Cortex of kidney (tissue), 1 donor: ENCODE results near the gene EFNA5.

ENCODE experiments used
- DNase-seq: peaks from one replicate; lab custom pipeline; 2025; lab: John Stamatoyannopoulos, UW

Gene EFNA5

DNA sequence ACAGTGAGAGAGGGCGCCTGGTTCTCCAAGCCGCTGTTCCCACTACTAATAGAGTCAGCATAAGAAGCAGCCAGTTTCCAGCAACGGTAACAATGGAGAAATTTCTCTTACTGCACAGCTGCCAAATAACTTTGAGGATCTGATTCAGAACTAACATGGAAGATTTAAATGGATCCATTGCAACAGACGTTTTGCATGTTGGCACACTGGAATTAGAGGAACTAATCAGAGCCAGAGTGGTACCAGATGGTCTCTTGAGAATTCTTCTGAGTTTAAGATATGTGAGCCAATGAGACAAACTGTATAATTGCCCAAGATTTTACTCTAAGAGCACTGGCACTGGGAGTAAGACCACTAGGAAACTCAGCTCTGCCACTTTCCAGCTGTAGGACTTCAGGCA lies 186.5 kb downstream of the EFNA5 start:
- DNase-seq, result no peak

- no peak for DNase-seq
Measured at GRCh38 chr5:107483231-107484024, 187.3 kb downstream of the EFNA5 start.

DNA sequence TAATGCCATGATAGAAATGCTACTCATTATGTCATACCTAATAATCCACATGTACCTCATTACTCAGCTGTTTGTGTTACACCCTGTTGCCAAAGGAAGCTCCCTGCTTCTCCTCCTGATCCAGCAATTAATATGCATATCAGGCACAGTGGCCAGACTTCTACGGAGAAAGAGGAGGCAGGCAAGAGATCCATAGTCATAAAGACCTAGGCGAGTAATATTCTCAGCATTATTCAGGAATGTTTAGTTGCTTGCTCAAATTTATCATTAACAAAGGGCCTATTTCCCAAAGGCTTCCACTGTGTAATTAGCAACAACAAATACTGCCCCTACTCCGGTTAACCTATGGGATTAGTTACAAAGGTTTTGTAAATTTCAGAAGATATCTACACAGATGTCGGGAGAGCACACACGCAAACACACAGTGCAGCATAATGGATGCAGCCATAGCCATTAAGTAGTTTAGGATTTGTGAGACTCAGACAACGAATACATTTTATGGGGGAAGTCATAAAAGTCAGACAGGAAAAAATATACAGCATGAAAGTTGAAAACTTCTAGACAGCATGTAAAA lies 192.6 kb downstream of the EFNA5 start:
- no peak for DNase-seq

DNA sequence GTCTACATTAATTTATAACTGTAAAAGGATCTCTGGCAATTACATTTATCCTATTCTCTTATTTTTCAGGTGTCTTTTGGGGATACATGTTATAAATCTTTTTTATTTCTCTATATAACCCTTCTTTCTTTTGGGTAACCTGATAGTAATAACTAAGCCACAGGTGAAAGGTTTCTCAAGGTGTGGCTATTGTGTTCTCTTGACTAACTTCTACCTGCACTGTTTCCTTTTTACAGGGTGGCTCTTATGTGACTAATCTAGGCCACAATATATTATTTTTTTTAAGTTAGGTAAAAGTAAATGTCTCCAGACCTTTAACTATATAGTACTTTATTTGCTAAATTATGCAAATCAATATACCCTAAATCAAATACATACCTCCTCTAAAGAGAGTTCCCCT lies 193.2 kb downstream of the EFNA5 start:
- DNase-seq, result no peak

DNA sequence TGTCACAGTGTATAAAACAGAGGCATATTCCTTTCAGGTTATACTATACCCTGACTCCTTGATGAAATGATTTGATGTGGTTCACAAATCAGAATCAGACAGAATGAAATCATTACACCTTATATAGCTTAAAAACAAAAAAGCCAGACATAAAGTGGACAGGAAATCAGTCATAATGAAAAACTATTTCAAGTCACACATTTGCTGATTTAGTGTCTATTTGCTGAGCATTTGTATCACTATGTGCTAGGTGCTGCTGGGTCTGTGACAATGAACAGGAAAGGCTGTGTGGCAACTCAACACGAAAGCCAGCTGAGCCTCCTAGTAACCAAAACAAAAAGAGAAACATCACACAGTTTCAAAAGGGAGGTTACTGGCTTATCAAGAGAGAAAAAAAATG lies 194.0 kb downstream of the EFNA5 start:
- DNase-seq, result no peak

DNA sequence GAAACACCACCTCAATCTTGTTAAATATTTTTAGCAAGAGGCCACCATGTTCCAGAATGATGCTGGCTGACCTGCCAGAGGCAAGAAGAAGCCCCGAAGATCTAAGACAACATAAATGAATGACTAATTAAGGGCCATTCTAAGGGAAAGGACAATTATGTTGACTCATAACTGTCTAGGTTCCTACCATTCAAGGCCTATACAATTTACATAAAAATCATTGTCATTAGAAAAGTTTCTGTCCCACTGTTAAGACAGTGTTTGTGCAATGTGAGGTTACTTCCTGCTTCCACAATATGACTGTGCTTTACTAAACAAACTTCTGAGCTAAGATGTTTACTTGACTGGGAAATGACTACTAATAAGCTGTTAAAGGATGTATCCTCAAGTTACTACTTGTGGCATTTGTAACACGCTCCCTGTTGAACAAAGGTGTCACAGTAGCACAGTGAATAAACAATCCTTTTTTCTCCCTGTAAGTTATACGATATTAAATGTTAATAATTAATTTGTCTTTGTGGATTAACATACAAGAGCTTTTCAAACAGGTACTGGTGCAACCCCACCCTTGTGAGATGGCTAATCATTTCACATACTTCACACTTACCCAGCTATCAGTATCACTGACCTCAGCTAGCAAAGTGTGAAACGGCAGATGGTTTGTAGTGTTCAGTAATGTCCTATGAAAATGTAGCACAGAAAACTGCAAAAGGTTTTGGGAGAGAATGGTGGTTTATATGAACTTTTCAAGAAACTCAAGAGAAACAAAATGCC lies 195.8 kb downstream of the EFNA5 start:
- DNase-seq, result no peak

- DNase-seq, result no peak
Measured at GRCh38 chr5:107474361-107474715, 196.4 kb downstream of the EFNA5 start.

DNA sequence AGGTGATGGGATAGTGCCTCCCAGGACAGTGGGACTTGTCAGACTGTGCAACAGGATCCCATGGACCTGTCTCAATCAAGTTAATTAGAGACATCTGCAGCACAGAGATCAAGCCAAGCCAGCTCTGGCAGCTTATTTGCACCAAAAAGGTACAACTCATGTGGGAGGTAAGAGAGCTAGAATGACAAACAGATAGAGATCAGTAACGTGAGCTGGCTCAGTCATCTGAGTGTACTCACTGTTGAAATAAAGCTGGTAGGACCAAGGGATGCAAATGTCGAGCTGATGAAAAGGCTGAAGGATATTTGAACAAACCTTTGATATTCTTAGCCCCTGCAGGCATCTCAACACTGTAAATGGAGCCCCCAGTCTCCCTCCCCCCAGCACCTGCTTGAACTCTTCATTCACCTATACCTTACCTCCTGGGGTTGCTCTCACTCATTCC lies 198.1 kb downstream of the EFNA5 start:
- DNase-seq, result no peak

- DNase-seq, result no peak
Measured at GRCh38 chr5:107470295-107470582, 200.5 kb downstream of the EFNA5 start.

- no peak for DNase-seq
Measured at GRCh38 chr5:107469485-107470294, 201.0 kb downstream of the EFNA5 start.

GRCh38 chr5:107469064-107469463 lies 201.7 kb downstream of the EFNA5 start:
- DNase-seq, result no peak

DNA sequence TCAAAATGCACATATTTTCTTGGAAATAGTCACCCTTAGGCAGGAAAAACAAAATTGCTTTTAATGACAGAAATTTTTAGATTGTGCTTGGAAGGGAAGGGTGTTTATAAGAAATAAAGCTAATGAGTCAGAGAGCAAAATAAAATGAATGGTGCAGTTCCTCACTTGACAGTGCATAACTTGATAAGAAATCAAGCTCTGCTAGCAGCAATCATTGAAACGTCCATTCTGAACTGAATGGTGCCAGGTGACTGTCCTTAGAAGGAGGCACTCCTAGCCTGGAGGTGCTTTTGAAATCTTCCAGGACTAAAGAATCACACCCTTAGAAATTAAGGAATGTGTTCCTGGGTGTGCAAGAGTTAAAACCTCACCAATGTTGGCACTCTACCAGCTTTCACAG lies 202.5 kb downstream of the EFNA5 start:
- DNase-seq, result no peak

DNA sequence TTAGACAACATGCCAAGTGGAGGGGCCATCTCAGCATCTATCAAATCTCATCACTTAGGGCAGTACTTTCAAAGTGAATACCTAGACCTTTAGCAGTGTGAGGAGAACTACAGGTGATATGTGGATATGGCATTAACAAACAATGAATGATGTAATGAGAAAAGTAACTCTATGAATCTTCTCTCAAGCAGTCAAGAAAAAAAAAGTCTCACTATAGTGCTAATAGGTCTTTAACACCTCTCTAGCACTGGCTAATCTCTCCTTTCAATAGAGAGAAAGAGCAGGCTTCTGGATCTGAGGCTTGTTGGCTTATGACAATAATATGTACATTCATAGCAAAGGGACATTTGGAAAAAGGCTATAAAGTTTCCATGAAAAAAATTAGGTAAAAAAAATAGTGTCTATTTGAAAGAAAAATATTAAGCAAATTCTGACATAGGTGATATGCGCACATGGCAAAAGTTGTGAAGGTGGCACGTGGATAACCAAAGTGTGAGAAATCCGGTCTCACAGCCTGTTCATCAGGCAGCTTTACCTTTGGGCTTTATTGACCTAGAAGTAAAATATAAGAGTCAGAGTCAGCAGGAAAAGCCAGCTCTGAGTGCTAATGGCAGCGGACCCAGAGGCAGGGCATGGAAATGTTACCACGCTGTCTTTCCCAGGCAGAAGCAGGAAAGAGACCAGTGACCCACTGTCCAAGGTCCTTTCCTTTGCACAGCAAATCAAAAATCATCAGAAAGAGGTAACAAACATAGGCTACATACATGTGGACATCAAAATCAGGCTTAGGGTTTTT lies 203.4 kb downstream of the EFNA5 start:
- DNase-seq, result no peak

DNA sequence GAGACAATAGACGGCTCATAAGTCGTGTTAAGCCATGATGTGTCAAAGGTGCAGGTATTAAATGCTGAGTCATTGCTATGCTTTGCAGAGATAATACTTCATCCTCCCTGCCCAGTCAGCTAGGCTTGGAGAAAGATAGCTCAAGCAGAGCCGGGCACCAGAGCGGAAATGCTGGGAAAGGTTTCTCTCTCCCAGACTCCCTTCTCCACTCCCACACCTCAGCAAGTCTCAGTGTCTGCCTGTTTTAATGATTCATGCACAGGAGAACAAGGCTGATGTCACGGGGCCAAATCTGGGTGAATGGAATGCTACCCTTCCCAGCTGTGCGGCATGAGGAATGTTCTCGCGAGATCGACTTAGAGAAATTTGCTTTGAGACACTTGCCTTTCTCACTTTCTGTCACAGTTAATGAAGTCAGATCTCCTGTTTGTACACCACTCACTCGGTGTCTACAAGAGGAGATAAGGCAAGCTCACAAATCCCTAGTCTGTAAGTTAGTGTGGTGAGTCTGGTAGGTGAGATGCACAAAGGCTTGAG lies 204.4 kb downstream of the EFNA5 start:
- DNase-seq, result no peak

- DNase-seq, result no peak
Measured at GRCh38 chr5:107464876-107465275, 205.9 kb downstream of the EFNA5 start.

DNA sequence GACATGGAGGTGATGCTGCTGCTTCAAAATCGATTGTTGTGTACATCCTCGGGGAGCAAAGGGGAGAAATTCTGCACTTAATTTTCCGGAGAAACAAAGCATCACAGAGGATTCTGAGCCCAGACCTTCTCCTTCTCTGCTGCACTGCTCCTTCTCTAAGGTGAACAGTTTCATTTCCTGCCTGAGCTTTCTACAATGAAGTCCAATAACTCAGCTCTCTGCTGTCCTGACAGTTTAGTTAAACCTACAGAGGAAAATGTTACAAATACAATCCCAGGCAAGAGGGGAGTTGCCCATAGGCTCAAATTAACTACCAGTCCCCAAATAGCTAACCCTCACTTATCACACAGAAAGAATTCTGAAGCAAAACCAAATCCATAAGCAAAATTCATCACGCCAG lies 206.3 kb downstream of the EFNA5 start:
- DNase-seq, result no peak

DNA sequence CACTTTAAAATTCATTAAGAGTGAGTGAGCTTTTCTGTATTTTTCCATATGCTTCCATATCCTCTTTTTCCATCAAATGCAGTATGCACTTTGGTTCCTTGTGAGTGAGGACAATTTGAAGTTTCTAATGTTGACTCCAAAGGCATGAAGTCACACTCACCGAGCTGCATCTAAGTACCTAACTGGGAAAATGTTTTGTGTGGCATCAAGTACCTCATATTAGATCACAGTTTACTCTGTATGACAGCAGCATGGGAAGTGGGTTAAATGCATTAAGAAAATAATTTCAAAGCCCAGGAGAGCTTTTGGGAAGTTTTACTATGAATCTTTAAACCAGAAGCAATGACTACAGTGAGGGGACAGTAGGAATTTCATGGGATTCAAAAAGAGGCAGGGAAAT lies 207.0 kb downstream of the EFNA5 start:
- no peak for DNase-seq

DNA sequence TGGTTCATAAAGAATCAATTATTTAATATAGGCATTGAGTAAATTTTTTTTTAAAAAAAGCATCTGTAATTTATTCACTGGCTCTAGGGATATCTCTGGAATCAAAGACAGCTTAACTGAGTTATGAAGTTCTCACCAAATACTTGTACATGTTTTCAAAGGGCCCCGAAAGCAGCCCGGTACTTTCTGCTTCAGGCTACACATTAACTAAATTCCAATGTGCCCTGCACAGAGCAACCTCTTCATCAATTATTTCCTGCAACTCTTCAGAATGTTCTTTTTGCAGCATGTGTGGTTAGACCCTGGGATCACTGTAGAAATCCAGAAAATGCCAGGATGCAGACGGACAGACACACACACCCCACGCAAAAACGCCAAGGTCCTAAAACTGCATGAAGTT lies 209.0 kb downstream of the EFNA5 start:
- DNase-seq, result no peak

DNA sequence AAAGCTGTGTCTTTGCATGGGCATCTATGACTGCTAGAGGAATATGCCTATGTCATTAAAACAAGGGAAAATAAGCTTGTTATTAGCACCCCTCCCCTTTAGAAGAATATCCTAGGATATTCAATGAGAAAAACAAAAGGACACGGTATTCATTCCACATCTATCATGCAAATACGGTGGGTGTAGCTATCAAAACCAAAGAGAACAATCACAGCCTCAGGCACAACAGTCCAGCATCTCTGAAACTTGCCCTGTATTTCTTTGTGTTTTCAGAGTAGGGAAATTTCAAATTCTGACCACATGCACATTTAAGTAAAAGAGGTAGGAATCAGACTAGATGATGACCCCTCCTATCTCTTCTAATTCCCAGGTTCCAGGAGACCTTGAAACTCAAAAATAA lies 209.9 kb downstream of the EFNA5 start:
- no peak for DNase-seq

DNA sequence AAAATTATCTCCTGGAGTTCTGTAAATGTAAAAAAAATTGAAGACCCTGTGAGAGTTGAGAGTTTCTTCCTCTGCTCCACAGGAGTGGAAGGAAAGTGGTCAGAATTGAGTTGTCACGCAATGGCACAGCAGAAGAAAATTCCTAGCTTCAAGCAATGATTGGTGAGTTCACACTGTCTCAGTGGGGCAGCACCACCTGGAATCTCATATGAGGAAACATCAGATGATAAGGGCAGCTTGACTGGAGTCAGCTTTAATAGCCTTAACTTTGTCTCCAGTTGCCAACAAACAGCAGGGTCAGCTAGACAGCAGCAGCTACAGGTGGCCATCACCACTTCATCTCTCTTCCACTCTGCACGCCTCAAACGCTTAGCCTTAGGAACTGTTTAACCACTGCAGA lies 211.1 kb downstream of the EFNA5 start:
- no peak for DNase-seq

GRCh38 chr5:107458322-107458721 lies 212.4 kb downstream of the EFNA5 start:
- no peak for DNase-seq
